ENCODE measurements around the gene GUK1. TPM values are rescaled to one million over a fixed set of nuclear protein-coding genes. Genes with fewer than 3 reads are reported as not detected.

GUK1 gene
- total RNA-seq, 4 donors from 2014 or later = 183 to 573 (median 382) TPM

GRCh38 chr1:228151180-228151925, 11.3 kb downstream of the GUK1 start:
- no peaks in the 10 kb centered on the region for H3K36me3 ChIP-seq
- peaks cover 5 to 34% (median 26%) of the 10 kb centered on the region in 4 donors for H3K4me1 ChIP-seq
- H3K27me3 ChIP-seq = no peaks in the 10 kb centered on the region
- WGBS, 2 donors (ENCODE audit: low coverage in 1 of 2) = 65% methylated on average over 11 of the region's 12 CpGs; no CpG with 5 or more reads in 1 of the 2 donors
- peak; percentile 7 for DNase-seq
- peak overlapping the region in 1 of 4 donors; percentile 24 for H3K4me3 ChIP-seq
- TF ChIP-seq EP300 (IDR thresholded peaks at IDR 0.05; ENCODE audit: low read depth) = no peak
- H3K9me3 ChIP-seq = no peaks in the 10 kb centered on the region
- in situ Hi-C loops (cut with MboI; ENCODE audit: low pct_ligation_motif_present in 1 of 4, low pct_unique_long_range_greater_than_20kb in 1 of 4, low sequenced_read_pairs in 3 of 4) (no loop called here), intact Hi-C loops (cut with DNase I; ENCODE audit: low total_unique reads) (no loop called here)
- H3K27ac ChIP-seq = peak overlapping the region; percentile 77 to 97 (median 84)

GRCh38 chr1:228152097-228152917, 12.2 kb downstream of the GUK1 start:
- intact Hi-C loops (cut with DNase I; ENCODE audit: low total_unique reads) = no loop called here
- no peak overlapping the region for H3K4me3 ChIP-seq
- no peaks in the 10 kb centered on the region for H3K27me3 ChIP-seq
- in situ Hi-C loops (cut with MboI; ENCODE audit: low pct_ligation_motif_present in 1 of 4, low pct_unique_long_range_greater_than_20kb in 1 of 4, low sequenced_read_pairs in 3 of 4) = no loop called here
- WGBS, 2 donors (ENCODE audit: low coverage in 1 of 2) = 82 to 87% methylated on average over 2 to 17 of the region's 19 CpGs
- no peak for TF ChIP-seq EP300 (IDR thresholded peaks at IDR 0.05; ENCODE audit: low read depth)
- no peak for TF ChIP-seq POLR2A (IDR thresholded peaks at IDR 0.05)
- TF ChIP-seq POLR2AphosphoS5 (IDR thresholded peaks at IDR 0.05) = no peak
- TF ChIP-seq CTCF (IDR thresholded peaks at IDR 0.05) = no peak
- H3K9me3 ChIP-seq = no peaks in the 10 kb centered on the region
- DNase-seq = no peak
- H3K27ac ChIP-seq = peak overlapping the region in 2 of 4 donors; percentile 88 to 97
- no peaks in the 10 kb centered on the region for H3K36me3 ChIP-seq
- peaks cover 5 to 34% (median 26%) of the 10 kb centered on the region in 4 donors for H3K4me1 ChIP-seq

GRCh38 chr1:228152918-228153258, 12.8 kb downstream of the GUK1 start:
- no peak for DNase-seq
- peaks cover 5 to 34% (median 26%) of the 10 kb centered on the region in 4 donors for H3K4me1 ChIP-seq
- 78% methylated on average over 3 of the region's 3 CpGs; no CpG with 5 or more reads in 1 of the 2 donors for whole genome bisulfite sequencing, 2 donors (ENCODE audit: low coverage in 1 of 2)
- intact Hi-C loops (cut with DNase I; ENCODE audit: low total_unique reads) = no loop called here
- H3K4me3 ChIP-seq = no peak overlapping the region
- in situ Hi-C loops (cut with MboI; ENCODE audit: low pct_ligation_motif_present in 1 of 4, low pct_unique_long_range_greater_than_20kb in 1 of 4, low sequenced_read_pairs in 3 of 4) = no loop called here
- no peaks in the 10 kb centered on the region for H3K36me3 ChIP-seq
- peak overlapping the region in 1 of 4 donors; percentile 97 for H3K27ac ChIP-seq
- no peaks in the 10 kb centered on the region for H3K9me3 ChIP-seq
- no peaks in the 10 kb centered on the region for H3K27me3 ChIP-seq
- TF ChIP-seq CTCF (IDR thresholded peaks at IDR 0.05) = no peak
- TF ChIP-seq POLR2A (IDR thresholded peaks at IDR 0.05) = no peak
- no peak for TF ChIP-seq POLR2AphosphoS5 (IDR thresholded peaks at IDR 0.05)
- no peak for TF ChIP-seq EP300 (IDR thresholded peaks at IDR 0.05; ENCODE audit: low read depth)

- no peak for DNase-seq
- no peak overlapping the region for H3K27ac ChIP-seq
- intact Hi-C loops (cut with DNase I; ENCODE audit: low total_unique reads) = no loop called here
- H3K27me3 ChIP-seq = no peaks in the 10 kb centered on the region
- H3K36me3 ChIP-seq = no peaks in the 10 kb centered on the region
- peaks cover 5 to 26% (median 22%) of the 10 kb centered on the region in 4 donors for H3K4me1 ChIP-seq
- in situ Hi-C loops (cut with MboI; ENCODE audit: low pct_ligation_motif_present in 1 of 4, low pct_unique_long_range_greater_than_20kb in 1 of 4, low sequenced_read_pairs in 3 of 4) = no loop called here
- H3K9me3 ChIP-seq = no peaks in the 10 kb centered on the region
- no peak overlapping the region for H3K4me3 ChIP-seq
- TF ChIP-seq POLR2AphosphoS5 (IDR thresholded peaks at IDR 0.05) (no peak), POLR2A (IDR thresholded peaks at IDR 0.05) (no peak), CTCF (IDR thresholded peaks at IDR 0.05) (no peak), EP300 (IDR thresholded peaks at IDR 0.05; ENCODE audit: low read depth) (no peak)
- 77 to 86% methylated on average over 3 to 11 of the region's 11 CpGs for WGBS, 2 donors (ENCODE audit: low coverage in 1 of 2)
Observed at GRCh38 chr1:228154021-228154669, 14.1 kb downstream of the GUK1 start.
